HepG2 (cell line): ENCODE data around the gene HEMK1. TPM values are rescaled to one million over a fixed set of nuclear protein-coding genes. Genes with fewer than 3 reads are reported as not detected.
A peak's percentile ranks its signal among the peaks of the same experiment; 100 is the strongest.

Experiments used
- ARID4A ChIP-seq: sonication (generic); formaldehyde crosslinking; IDR thresholded peaks from 2 replicates; pipeline ENCODE4 v1.5.0; 2020; ENCODE audit warnings: mild to moderate bottlenecking, missing genetic modification reagents, borderline replicate concordance
- ARNTL ChIP-seq: sonication (generic); formaldehyde crosslinking; IDR thresholded peaks from 2 replicates; pipeline ENCODE4 v1.4.0; 2020; ENCODE audit warnings: mild to moderate bottlenecking, missing genetic modification reagents
- MED1 ChIP-seq: sonication (generic); formaldehyde crosslinking; IDR thresholded peaks from 2 replicates; pipeline ENCODE4 v1.4.0; 2020; ENCODE audit warnings: missing genetic modification reagents
- SMAD3 ChIP-seq: sonication (generic); formaldehyde crosslinking; IDR thresholded peaks from 2 replicates; pipeline ENCODE4 v1.4.0; 2020; ENCODE audit warnings: missing genetic modification reagents
- ZNF687 ChIP-seq: sonication (generic); formaldehyde crosslinking; IDR thresholded peaks from 2 replicates; pipeline ENCODE4 v1.5.1; 2020; ENCODE audit warnings: mild to moderate bottlenecking, missing genetic modification reagents, moderate library complexity
- ZNF747 ChIP-seq: sonication (generic); formaldehyde crosslinking; IDR thresholded peaks from 2 replicates; pipeline ENCODE4 v1.8.1; 2023; ENCODE audit warnings: missing genetic modification reagents, mild to moderate bottlenecking, borderline replicate concordance
- polyA plus RNA-seq, 8 experiments: library from polyadenylated mRNA; depleted of rRNA in 3 of 8; stranded (reverse) in 7 of 8; unstranded in 1 of 8; fragments of >200 nt; fragmentation: Illumina TruSeq in 4 of 8; extraction: Trizol in 4 of 8; gene quantifications; 2 replicates each; pipeline versions ENCODE4 v1.2.1 to v1.2.3, GENCODE V29; 2011 to 2016; ENCODE audit warnings: low read depth in 4 of 8, missing spikeins in 1 of 8, mixed read lengths in 1 of 8; ENCODE audit not compliant: insufficient read depth in 1 of 8
- total RNA-seq, 5 experiments: library from RNA; depleted of rRNA; stranded (reverse); fragments of >200 nt; fragmentation: Illumina TruSeq; extraction: Trizol; gene quantifications; 2 replicates each; pipeline ENCODE4 v1.2.3, GENCODE V29; 2016; ENCODE audit warnings: low read depth in 1 of 5
- TF ChIP-seq, protein P1 (sequence below): sonication (generic); formaldehyde crosslinking; conservative IDR thresholded peaks from 2 replicates; pipeline ENCODE4 v1.8.0; 2022; ENCODE audit warnings: mild to moderate bottlenecking, moderate library complexity, missing genetic modification reagents
- TF ChIP-seq, protein P2 (sequence below): sonication (generic); formaldehyde crosslinking; IDR thresholded peaks from 2 replicates; pipeline ENCODE4 v1.5.0; 2020; ENCODE audit warnings: mild to moderate bottlenecking, missing genetic modification reagents, moderate library complexity

Gene HEMK1
- total and polyA plus RNA-seq, 2 of the 13 experiments (the other 11 are each of a cell fraction or from before 2014, with no cell fraction given) = 9.8 to 12.6 TPM

DNA sequence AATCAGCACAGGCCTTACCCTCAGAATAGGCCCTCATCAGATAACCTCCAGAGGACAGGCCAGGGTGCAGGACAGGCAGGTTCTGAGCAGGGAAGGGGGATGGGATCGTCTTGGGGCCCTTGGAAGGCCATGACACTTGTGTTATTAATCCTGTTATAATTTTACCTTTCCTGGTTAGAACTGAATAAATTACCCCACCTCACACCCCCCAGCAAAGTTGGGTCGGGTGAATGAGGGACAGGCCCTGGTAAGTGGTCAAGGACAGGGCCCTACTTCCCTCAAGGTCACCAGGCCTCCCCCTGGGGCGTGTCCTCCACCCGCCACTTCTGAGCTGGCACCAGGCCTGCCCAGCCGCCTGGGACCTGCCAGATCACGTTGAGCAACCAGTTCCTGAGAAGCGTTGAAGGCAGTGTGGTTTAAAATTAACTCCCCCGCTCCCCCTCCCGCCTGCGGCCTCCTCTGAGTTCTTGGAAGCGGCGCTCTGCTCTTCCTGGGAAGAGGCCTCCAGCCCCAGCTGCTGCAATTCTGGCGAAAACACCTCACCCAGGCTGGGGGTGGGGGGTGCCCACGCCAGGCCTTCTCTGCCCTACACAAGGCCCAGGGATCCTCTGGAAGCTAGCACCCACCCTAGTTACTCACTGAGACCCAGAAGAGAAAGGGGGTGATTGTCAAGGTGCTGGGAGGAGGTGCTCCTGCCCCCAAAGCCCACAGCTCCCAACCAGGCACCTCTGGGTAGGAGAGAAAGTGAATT is 31.7 kb downstream of the HEMK1 start (continued):
- TF ChIP-seq MED1 (CRISPR knock-in tag) (peak; percentile 91), ZNF747 (CRISPR knock-in tag) (peak; percentile 95), SMAD3 (CRISPR knock-in tag) (peak; percentile 92), ZNF687 (peak; percentile 80), ARNTL (peak; percentile 93), ARID4A (CRISPR knock-in tag) (peak; percentile 65; the same call in 1 of the 2 replicates)
- TF ChIP-seq, protein P1, sequence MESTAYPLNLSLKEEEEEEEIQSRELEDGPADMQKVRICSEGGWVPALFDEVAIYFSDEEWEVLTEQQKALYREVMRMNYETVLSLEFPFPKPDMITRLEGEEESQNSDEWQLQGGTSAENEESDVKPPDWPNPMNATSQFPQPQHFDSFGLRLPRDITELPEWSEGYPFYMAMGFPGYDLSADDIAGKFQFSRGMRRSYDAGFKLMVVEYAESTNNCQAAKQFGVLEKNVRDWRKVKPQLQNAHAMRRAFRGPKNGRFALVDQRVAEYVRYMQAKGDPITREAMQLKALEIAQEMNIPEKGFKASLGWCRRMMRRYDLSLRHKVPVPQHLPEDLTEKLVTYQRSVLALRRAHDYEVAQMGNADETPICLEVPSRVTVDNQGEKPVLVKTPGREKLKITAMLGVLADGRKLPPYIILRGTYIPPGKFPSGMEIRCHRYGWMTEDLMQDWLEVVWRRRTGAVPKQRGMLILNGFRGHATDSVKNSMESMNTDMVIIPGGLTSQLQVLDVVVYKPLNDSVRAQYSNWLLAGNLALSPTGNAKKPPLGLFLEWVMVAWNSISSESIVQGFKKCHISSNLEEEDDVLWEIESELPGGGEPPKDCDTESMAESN (CRISPR knock-in tag) = peak; percentile 92
- TF ChIP-seq, protein P2, sequence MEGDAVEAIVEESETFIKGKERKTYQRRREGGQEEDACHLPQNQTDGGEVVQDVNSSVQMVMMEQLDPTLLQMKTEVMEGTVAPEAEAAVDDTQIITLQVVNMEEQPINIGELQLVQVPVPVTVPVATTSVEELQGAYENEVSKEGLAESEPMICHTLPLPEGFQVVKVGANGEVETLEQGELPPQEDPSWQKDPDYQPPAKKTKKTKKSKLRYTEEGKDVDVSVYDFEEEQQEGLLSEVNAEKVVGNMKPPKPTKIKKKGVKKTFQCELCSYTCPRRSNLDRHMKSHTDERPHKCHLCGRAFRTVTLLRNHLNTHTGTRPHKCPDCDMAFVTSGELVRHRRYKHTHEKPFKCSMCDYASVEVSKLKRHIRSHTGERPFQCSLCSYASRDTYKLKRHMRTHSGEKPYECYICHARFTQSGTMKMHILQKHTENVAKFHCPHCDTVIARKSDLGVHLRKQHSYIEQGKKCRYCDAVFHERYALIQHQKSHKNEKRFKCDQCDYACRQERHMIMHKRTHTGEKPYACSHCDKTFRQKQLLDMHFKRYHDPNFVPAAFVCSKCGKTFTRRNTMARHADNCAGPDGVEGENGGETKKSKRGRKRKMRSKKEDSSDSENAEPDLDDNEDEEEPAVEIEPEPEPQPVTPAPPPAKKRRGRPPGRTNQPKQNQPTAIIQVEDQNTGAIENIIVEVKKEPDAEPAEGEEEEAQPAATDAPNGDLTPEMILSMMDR (CRISPR knock-in tag) = peak; percentile 29; the same call in 1 of the 2 replicates
